ENCODE data around the gene TOMM40. TPM values are rescaled to one million over a fixed set of nuclear protein-coding genes. Genes with fewer than 3 reads are reported as not detected.

Gene TOMM40
- total RNA-seq, 4 donors from 2014 or later = 29.1 to 49.9 (median 41.0) TPM

DNA sequence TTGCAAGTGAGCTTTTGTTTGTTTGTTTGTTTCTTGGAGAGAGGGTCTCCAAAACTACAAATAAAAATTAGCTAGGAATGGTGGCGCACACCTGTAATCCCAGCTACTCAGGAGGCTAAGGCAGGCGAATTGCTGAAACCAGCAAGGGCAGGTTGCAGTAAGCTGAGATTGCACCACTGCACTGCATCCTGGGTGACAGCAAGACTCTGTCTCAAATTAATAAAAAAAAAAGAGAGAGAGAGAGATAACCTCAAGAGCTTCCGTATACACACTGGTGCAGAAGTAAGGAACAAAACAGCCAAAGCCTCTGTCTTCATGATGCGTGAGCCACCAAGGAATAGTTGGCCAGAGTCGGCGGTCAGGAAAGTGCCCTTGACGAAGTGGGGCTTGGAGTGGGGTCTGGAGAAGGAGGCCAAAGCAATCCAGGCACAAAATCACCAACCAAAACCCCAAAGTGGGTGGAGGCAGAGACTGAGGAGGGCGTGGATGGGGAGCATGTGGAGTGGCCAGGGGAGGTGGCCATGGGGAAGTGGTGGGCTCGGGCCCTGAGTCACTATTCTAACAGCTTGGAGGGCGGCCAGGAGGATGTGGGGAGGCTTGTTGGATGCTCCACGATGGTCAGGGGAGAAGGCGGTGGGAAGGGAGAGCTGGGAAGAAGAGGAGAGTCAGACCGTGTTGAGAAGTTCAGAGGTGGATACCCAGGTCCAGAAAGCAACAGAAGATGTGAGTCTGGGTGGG is 21.2 kb upstream of the TOMM40 start:
- TF ChIP-seq POLR2A (IDR thresholded peaks at IDR 0.05; ENCODE audit: low read depth) (no peak), POLR2AphosphoS5 (IDR thresholded peaks at IDR 0.05) (no peak), EP300 (IDR thresholded peaks at IDR 0.05) (no peak), CTCF (IDR thresholded peaks at IDR 0.05) (no peak)
- Histone ChIP-seq H3K27ac (replicated peaks in 1 of 4) (peak overlapping the region in 3 of 4 donors; percentile 47 to 68 (median 66)), H3K4me3 (no peak overlapping the region), H3K9me3 (no peaks in the 10 kb centered on the region), H3K27me3 (no peaks in the 10 kb centered on the region), H3K36me3 (peaks cover 43 to 85% (median 65%) of the 10 kb centered on the region in 4 donors), H3K4me1 (peaks cover 0 to 27% (median 18%) of the 10 kb centered on the region in 4 donors)
- DNase-seq (ENCODE audit: extremely low spot score) = no peak
- intact Hi-C loops (cut with DNase I) = no loop called here
- WGBS = 68% methylated on average over 13 of the region's 13 CpGs

DNA sequence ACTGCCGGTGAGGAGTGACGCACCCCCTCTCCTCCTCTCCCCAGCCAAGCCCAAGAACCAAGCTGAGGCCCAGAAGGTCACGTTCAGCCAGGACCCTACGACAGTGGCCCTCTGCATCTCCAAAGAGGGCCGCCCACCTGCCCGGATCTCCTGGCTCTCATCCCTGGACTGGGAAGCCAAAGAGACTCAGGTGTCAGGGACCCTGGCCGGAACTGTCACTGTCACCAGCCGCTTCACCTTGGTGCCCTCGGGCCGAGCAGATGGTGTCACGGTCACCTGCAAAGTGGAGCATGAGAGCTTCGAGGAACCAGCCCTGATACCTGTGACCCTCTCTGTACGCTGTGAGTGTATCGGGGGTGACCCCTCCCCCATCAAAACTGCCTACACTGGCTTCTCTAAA is 19.2 kb upstream of the TOMM40 start:
- WGBS = 92% methylated on average over 11 of the region's 14 CpGs

GRCh38 chr19:44872661-44873060 is 18.4 kb upstream of the TOMM40 start:
- intact Hi-C loops (cut with DNase I) = no loop called here
- peaks cover 50 to 85% (median 69%) of the 10 kb centered on the region in 4 donors for H3K36me3 ChIP-seq
- no peak overlapping the region for H3K4me3 ChIP-seq
- WGBS = 92% methylated on average over 4 of the region's 4 CpGs
- H3K27me3 ChIP-seq = no peaks in the 10 kb centered on the region
- H3K4me1 ChIP-seq = peaks cover 0 to 28% (median 26%) of the 10 kb centered on the region in 4 donors
- H3K9me3 ChIP-seq = no peaks in the 10 kb centered on the region
- no peak for DNase-seq (ENCODE audit: extremely low spot score)
- TF ChIP-seq EP300 (IDR thresholded peaks at IDR 0.05) = no peak
- H3K27ac ChIP-seq (replicated peaks in 1 of 4) = no peak overlapping the region

More for the DNA sequence above, 19.2 kb upstream of the TOMM40 start:
- Histone ChIP-seq H3K27ac (replicated peaks in 1 of 4) (peak overlapping the region in 2 of 4 donors; percentile 5 to 26), H3K36me3 (peaks cover 50 to 85% (median 67%) of the 10 kb centered on the region in 4 donors), H3K27me3 (no peaks in the 10 kb centered on the region), H3K9me3 (no peaks in the 10 kb centered on the region), H3K4me3 (no peak overlapping the region), H3K4me1 (peaks cover 0 to 31% (median 28%) of the 10 kb centered on the region in 4 donors)
- no peak for DNase-seq (ENCODE audit: extremely low spot score)
- TF ChIP-seq POLR2A (IDR thresholded peaks at IDR 0.05; ENCODE audit: low read depth) (no peak), POLR2AphosphoS5 (IDR thresholded peaks at IDR 0.05) (no peak), EP300 (IDR thresholded peaks at IDR 0.05) (no peak), CTCF (IDR thresholded peaks at IDR 0.05) (no peak)
- intact Hi-C loops (cut with DNase I) = no loop called here

- H3K9me3 ChIP-seq = no peaks in the 10 kb centered on the region
- intact Hi-C loops (cut with DNase I) = no loop called here
- TF ChIP-seq POLR2A (IDR thresholded peaks at IDR 0.05; ENCODE audit: low read depth) (no peak), EP300 (IDR thresholded peaks at IDR 0.05) (no peak), POLR2AphosphoS5 (IDR thresholded peaks at IDR 0.05) (no peak), CTCF (IDR thresholded peaks at IDR 0.05) (no peak)
- peaks cover 0 to 25% (median 21%) of the 10 kb centered on the region in 4 donors for H3K4me1 ChIP-seq
- WGBS = 95% methylated on average over 16 of the region's 16 CpGs
- H3K27me3 ChIP-seq = no peaks in the 10 kb centered on the region
- H3K27ac ChIP-seq (replicated peaks in 1 of 4) = no peak overlapping the region
- DNase-seq (ENCODE audit: extremely low spot score) = no peak
- H3K36me3 ChIP-seq = peaks cover 50 to 97% (median 82%) of the 10 kb centered on the region in 4 donors
- H3K4me3 ChIP-seq = no peak overlapping the region
These were observed 16.7 kb upstream of the TOMM40 start for GRCh38 chr19:44874317-44874716.

DNA sequence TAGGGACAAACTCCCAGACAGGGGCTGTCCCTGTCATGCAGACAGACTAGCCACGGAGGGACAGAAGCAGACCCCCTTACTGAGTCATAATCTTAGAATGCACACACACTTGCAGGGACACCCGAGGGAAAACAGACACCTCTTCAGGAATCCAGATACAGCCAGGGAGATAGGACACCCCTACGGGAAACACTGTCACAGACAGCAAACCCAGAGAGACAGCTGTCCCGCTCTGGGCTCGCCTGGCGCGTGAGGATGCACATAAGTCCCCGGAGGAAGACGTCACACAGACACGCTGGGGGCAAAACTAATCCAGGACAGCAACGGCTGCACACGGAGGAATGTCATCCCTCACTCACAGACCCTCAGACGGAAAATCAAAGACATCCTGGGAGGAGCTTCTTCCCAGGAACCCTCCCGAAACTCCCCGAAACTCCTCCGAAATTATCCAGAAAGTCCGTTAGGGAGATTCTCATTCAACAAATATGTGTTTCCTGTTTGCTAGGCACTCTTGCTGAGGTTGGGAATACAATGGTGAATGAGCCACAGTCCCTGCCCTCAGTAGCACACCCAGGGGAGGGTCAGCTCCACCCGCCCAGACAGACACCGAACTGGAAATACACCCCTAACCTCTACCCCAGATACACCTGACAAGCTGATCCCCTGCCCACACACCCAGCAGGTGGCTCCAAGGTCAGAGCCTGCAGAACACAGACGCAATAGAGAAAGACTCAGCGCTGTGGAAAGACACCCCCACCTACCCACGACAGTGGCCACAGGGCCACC is 15.2 kb upstream of the TOMM40 start:
- peaks cover 0 to 22% (median 10%) of the 10 kb centered on the region in 4 donors for H3K4me1 ChIP-seq
- no peak overlapping the region for H3K4me3 ChIP-seq
- no peak for DNase-seq (ENCODE audit: extremely low spot score)
- intact Hi-C loops (cut with DNase I) = no loop called here
- H3K27me3 ChIP-seq = no peaks in the 10 kb centered on the region
- H3K27ac ChIP-seq (replicated peaks in 1 of 4) = peak overlapping the region in 1 of 4 donors; percentile 51
- TF ChIP-seq CTCF (IDR thresholded peaks at IDR 0.05) (no peak), EP300 (IDR thresholded peaks at IDR 0.05) (no peak), POLR2AphosphoS5 (IDR thresholded peaks at IDR 0.05) (no peak)
- WGBS = 75% methylated on average over 15 of the region's 22 CpGs
- peaks cover 50 to 92% (median 87%) of the 10 kb centered on the region in 4 donors for H3K36me3 ChIP-seq
- H3K9me3 ChIP-seq = no peaks in the 10 kb centered on the region

Measured in esophagus muscularis mucosa (tissue), 4 donors.